ENCODE results near the gene CCM2L.

DNA sequence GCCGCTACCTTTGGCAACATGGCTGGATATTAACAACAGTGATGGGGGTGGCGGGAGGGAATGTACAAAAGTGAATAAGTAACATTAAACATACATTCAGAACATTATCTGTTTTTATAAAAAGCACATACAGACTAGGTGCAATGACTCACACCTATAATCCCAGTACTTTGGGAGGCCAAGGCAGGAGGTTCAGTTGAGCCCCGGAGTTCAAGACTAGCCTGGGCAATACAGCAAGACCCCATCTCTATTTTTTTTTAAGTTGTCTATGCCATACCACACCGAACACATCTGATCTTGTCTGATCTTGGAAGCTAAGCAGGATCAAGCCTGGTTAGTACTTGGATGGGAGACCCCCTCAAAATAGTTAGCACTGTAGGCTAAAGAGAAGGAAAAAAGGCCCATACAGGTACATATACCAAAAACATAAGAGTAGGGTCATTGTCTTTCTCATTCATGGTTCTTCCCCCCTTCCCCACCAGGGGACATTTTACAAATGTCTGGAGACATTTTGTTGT, 40.1 kb downstream of the CCM2L start:
- TF ChIP-seq TAF15 (IDR thresholded peaks at IDR 0.05; ENCODE audit: low read depth, low read length), result no peak
- TF ChIP-seq, protein P1, sequence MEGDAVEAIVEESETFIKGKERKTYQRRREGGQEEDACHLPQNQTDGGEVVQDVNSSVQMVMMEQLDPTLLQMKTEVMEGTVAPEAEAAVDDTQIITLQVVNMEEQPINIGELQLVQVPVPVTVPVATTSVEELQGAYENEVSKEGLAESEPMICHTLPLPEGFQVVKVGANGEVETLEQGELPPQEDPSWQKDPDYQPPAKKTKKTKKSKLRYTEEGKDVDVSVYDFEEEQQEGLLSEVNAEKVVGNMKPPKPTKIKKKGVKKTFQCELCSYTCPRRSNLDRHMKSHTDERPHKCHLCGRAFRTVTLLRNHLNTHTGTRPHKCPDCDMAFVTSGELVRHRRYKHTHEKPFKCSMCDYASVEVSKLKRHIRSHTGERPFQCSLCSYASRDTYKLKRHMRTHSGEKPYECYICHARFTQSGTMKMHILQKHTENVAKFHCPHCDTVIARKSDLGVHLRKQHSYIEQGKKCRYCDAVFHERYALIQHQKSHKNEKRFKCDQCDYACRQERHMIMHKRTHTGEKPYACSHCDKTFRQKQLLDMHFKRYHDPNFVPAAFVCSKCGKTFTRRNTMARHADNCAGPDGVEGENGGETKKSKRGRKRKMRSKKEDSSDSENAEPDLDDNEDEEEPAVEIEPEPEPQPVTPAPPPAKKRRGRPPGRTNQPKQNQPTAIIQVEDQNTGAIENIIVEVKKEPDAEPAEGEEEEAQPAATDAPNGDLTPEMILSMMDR (IDR thresholded peaks at IDR 0.05 in 2 of 3, conservative IDR thresholded peaks at IDR 0.05 in 1 of 3; ENCODE audit: insufficient read depth in 2 of 3, low read depth in 1 of 3, low read length in 3 of 3), result no peak

All from K562 (cell line).